Measurements from ENCODE around the gene ZCRB1.
A peak's percentile ranks its signal among the peaks of the same experiment; 100 is the strongest.

ZCRB1 gene

GRCh38 chr12:42277396-42278127, 48.3 kb downstream of the ZCRB1 start:
- no peak for DNase-seq (ENCODE audit: low read depth)

- DNase-seq (ENCODE audit: low read depth) = no peak
These were observed 50.4 kb downstream of the ZCRB1 start for GRCh38 chr12:42275499-42275898.

DNA sequence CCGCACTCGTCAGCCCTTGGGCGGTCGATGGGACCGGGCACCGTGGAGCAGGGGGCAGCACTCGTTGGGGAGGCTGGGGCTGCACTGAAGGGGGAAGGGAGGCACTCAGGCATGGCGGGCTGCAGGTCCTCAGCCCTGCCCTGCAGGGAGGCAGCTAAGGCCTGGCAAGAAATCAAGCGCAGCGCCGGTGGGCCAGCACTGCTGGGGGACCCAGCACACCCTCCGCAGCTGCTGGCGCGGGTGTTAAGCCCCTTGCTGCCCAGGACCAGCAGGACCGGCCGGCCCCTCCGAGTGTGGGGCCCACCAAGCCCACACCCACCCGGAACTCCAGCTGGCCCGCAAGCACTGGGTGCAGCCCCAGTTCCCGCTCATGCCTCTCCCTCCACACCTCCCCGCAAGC, 52.2 kb downstream of the ZCRB1 start:
- no peak for DNase-seq (ENCODE audit: low read depth)

- no peak for DNase-seq (ENCODE audit: low read depth)
These were observed 55.3 kb downstream of the ZCRB1 start for GRCh38 chr12:42270596-42270995.

DNA sequence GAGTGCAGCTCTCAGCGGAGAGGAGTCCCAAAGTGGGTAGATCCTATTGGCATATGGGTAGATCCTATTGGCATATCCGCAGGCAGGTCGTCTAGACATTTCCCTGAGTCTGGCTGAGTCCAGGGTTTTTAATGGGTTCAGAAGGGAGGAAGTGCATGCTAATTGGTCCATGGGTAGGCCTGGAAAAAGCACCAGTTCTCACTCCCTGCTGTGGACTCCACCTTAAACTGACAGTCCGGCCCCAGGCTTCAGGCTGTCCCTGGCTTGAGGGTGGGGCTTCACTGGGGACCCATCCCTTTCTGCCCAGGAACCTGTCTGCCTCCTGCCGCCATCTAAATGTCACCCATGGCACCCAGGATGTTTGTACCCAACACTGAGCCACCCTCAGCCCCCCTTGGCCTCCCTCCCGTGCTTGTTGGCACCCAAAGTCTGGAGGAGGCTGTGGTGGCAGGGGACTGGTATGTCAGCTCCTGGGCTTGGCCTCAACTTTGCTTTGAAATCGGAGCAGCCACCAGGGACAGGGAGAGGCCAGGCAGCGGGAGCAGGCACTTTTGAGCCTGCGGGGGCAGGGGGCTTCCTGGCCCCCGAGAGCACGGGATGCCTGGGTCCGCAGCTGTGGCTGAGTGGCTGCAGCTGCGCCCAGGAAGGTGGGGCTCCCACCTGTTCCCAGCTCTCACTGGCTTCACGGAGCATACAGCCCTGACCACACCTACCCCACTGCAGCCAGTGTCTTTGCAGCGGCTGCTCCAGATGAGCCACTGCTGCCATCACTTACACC, 58.3 kb downstream of the ZCRB1 start:
- no peak for DNase-seq (ENCODE audit: low read depth)

DNA sequence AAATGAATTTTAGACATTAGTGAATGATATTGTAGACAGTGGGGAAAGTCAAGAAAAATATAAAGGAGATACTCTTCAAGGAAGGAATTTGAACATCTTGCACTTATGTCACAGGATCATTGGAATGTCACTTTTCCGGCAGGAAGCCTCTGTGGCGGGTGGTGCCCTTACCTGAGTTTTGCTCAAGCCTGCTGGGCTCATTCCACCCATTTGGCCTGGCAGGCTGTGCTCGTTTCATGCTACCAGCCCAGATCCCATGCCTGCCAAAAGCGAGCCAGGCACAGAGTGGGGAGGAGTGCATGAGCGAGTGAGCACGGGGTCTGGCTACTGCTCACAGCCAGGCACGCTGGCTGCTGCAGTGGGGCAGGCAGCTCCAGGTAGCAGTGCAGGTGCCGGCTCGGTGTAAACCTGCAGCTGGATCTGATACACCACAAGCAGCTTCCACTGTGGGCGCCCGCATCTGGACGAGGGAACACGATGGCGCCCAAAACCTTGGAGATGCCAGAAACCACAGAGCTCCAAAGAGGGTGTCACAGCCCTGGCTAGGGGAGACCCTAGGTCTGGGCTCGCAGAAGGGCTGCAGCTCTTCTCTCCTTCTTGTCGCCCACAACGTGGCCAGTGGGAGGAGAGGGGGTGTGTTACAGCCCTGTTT, 59.2 kb downstream of the ZCRB1 start:
- no peak for DNase-seq (ENCODE audit: low read depth)

- DNase-seq (ENCODE audit: low read depth) = peak; percentile 17
These were observed 63.6 kb downstream of the ZCRB1 start for GRCh38 chr12:42262271-42262670.

Data from iris pigment epithelial cell (primary cell).